ENCODE measurements around the gene EXOC6.
"Not testable (repeated sequence)": the region's sequence is repeated elsewhere in the genome, so short reads cannot be mapped to it uniquely, and the experiment has no call there.

EXOC6 gene

DNA sequence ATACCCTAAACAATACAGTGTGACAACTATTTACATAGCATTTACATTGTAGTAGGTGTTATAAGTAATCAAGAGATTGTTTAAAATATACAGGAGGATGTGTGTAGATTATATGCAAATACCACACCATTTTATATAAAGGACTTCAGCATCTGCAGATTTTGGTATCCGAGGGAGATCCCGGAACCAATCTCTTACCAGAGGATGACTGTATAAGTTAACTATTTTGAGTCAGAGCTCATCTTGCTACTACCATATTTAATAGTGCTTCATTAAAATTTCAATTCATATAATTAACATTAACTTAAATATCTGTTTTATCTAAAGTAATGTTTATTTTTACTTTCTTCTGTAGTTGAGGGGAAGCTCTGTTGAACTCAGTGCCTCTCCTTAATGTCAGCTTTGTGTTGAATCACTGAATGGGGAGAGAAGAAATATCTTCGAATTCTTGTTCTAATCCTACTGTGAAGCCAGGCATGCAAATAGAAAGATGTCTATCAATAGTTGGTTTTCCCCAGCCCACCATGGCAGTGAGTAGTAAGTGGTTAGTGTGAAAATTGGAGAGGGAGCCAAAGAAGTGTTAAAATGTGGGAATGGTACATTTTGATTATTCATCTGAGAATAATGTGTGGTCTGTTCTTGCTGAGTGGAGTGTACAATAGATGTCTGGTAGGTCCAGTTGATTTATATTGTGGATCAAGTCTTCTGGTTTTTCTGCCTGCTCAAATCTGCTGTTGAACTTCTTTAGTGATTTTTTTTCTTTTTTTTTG, 122.2 kb downstream of the EXOC6 start:
- TF ChIP-seq, protein P1, sequence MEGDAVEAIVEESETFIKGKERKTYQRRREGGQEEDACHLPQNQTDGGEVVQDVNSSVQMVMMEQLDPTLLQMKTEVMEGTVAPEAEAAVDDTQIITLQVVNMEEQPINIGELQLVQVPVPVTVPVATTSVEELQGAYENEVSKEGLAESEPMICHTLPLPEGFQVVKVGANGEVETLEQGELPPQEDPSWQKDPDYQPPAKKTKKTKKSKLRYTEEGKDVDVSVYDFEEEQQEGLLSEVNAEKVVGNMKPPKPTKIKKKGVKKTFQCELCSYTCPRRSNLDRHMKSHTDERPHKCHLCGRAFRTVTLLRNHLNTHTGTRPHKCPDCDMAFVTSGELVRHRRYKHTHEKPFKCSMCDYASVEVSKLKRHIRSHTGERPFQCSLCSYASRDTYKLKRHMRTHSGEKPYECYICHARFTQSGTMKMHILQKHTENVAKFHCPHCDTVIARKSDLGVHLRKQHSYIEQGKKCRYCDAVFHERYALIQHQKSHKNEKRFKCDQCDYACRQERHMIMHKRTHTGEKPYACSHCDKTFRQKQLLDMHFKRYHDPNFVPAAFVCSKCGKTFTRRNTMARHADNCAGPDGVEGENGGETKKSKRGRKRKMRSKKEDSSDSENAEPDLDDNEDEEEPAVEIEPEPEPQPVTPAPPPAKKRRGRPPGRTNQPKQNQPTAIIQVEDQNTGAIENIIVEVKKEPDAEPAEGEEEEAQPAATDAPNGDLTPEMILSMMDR (IDR thresholded peaks at IDR 0.05), result no peak
- H3K27me3 Mint-ChIP-seq (ENCODE audit: low read depth, poor library complexity), result peaks cover 3% of the 10 kb centered on the region
- no peaks in the 10 kb centered on the region for H3K4me1 Mint-ChIP-seq

DNA sequence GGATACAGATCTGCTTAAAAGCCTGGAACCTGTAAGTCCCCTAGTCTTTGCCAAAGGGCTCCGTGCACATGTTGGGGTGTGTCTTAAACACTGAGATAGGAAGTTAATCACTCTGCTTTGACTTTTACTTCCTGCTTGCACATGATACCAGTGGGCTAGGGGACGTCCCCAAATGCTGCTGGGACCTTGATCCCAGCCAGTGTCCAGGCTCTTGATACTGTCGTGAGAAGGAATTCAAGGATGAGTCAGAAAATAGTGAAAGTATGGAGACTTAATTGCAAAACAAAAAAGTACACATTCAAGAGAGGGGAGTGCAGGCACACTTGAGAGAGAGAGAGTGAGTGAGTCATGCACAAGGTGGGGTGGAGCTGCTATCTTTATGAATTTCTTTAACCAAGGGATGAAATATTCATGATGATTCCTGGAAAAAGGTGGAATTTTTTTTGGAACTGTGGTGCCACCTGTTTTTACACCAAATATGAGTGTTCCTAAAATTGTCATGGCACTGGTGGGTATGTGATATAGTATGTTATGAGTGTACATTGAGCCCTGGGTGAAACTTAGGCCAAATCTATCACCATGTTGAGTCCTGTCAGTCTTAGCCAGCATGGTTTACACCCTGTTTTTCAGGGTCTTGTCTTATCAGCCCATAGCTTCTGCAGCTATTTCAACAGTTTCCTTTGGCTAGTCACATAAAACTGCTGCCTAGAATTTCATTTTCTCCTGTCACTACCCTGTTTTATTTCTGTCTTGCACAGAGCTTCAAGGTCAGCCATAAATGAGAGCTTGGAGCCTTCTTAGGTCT, 123.9 kb downstream of the EXOC6 start:
- Mint-ChIP-seq H3K4me1 (no peaks in the 10 kb centered on the region), H3K4me3 (no peak overlapping the region), H3K36me3 (ENCODE audit: low read depth) (peaks cover 62% of the 10 kb centered on the region), H3K9me3 (peaks cover 44% of the 10 kb centered on the region), H3K27ac (no peak overlapping the region), H3K27me3 (ENCODE audit: low read depth, poor library complexity) (peaks cover 3% of the 10 kb centered on the region)
- TF ChIP-seq, protein P1 (IDR thresholded peaks at IDR 0.05), result no peak
- no peak for DNase-seq

More for the DNA sequence above, 122.2 kb downstream of the EXOC6 start:
- Mint-ChIP-seq H3K9me3 (peaks cover 40% of the 10 kb centered on the region), H3K27ac (no peak overlapping the region), H3K36me3 (ENCODE audit: low read depth) (peaks cover 49% of the 10 kb centered on the region), H3K4me3 (no peak overlapping the region)
- no peak for DNase-seq

DNA sequence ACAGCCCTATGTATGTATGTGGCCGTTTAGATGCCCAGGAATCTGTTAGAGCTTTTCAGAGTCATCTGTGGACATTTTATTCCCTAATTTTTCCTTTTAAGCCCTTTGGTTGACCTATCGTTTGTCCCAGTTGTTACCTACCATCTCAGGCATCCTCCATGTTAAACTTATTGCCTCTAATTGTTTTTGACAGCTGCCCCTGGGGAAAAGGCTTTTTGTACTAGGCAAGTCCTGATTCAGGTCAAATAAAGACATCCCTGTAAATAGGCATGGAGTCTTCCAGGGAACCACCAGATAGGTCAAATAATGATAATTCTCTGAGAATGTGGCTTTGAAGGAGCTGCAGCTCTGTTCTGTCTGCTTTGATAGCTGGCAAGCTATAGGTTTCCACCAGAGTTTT, 124.6 kb downstream of the EXOC6 start:
- DNase-seq, result no peak
- Mint-ChIP-seq H3K9me3 (peaks cover 44% of the 10 kb centered on the region), H3K27ac (no peak overlapping the region), H3K27me3 (ENCODE audit: low read depth, poor library complexity) (peaks cover 3% of the 10 kb centered on the region), H3K36me3 (ENCODE audit: low read depth) (peaks cover 64% of the 10 kb centered on the region), H3K4me3 (no peak overlapping the region), H3K4me1 (no peaks in the 10 kb centered on the region)
- TF ChIP-seq, protein P1 (IDR thresholded peaks at IDR 0.05), result no peak

DNA sequence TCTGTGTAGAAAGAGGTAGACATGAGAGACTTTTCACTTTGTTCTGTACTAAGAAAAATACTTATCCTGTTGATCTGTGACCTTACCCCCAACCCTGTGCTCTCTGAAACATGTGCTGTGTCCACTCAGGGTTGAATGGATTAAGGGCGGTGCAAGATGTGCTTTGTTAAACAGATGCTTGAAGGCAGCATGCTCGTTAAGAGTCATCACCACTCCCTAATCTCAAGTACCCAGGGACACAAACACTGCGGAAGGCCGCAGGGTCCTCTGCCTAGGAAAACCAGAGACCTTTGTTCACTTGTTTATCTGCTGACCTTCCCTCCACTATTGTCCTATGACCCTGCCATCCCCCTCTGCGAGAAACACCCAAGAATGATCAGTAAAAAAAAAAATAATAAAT, 128.0 kb downstream of the EXOC6 start:
- not testable (repeated sequence) for H3K27me3 Mint-ChIP-seq (ENCODE audit: low read depth, poor library complexity); H3K27ac Mint-ChIP-seq
- H3K36me3 Mint-ChIP-seq (ENCODE audit: low read depth), result peaks cover 53% of the 10 kb centered on the region

DNA sequence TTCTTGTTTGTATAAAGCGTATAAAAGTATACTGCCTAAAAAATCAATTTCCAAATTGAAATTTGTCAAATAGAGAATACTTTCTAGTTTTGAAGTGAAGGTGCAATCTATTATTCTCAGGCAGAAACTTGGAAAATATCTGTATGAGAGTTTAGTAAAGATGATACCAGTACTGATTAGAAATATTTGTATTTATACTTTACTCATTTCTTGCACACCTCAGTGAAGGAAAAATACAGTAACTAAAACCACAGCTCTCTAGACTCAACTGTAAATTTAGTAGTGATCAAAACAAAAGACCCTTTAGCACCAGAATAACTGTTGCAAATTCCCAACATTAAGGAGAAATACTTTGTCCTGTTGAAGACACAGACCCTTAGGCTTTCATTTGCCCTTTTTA, 140.9 kb downstream of the EXOC6 start:
- TF ChIP-seq, protein P1 (IDR thresholded peaks at IDR 0.05), result no peak
- Mint-ChIP-seq H3K27me3 (ENCODE audit: low read depth, poor library complexity) (peaks cover 6% of the 10 kb centered on the region), H3K4me3 (no peak overlapping the region), H3K36me3 (ENCODE audit: low read depth) (no peaks in the 10 kb centered on the region), H3K4me1 (peaks cover 20% of the 10 kb centered on the region), H3K9me3 (peaks cover 5% of the 10 kb centered on the region), H3K27ac (no peak overlapping the region)
- no peak for DNase-seq

More for the DNA sequence above, 128.0 kb downstream of the EXOC6 start:
- not testable (repeated sequence) for H3K4me1 Mint-ChIP-seq, H3K4me3 Mint-ChIP-seq, DNase-seq
- peaks cover 39% of the 10 kb centered on the region for H3K9me3 Mint-ChIP-seq

DNA sequence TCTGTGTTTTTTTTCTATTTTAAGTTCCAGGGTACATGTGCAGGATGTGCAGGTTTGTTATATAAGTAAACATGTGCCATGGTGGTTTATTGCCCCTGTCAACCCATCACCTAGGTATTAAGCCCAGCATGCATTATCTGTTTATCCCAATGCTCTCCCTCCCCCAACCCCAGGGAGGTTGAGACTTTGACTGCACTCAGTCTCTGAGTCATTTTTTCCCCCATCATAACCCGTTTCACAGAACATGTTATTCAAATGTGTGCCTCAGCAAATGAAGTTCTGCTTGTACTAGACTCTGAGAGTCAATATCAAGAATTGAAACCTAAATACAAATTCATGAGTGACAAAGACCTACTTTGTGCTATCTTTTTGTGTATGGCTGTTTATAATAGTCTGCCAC, 142.3 kb downstream of the EXOC6 start:
- no peaks in the 10 kb centered on the region for H3K9me3 Mint-ChIP-seq
- H3K4me1 Mint-ChIP-seq, result peaks cover 23% of the 10 kb centered on the region
- H3K4me3 Mint-ChIP-seq, result no peak overlapping the region
- DNase-seq, result no peak
- peaks cover 6% of the 10 kb centered on the region for H3K27me3 Mint-ChIP-seq (ENCODE audit: low read depth, poor library complexity)
- no peaks in the 10 kb centered on the region for H3K36me3 Mint-ChIP-seq (ENCODE audit: low read depth)
- H3K27ac Mint-ChIP-seq, result no peak overlapping the region
- TF ChIP-seq, protein P1 (IDR thresholded peaks at IDR 0.05), result no peak
